Smooth muscle cell of the pulmonary artery (primary cell): ENCODE results near the gene HAX1. TPM values are rescaled to one million over a fixed set of nuclear protein-coding genes. Genes with fewer than 3 reads are reported as not detected.

ENCODE experiments used
- total RNA-seq: library from RNA; depleted of rRNA; stranded (reverse); fragments of >200 nt; gene quantifications from 2 replicates; pipeline ENCODE4 v1.2.3, GENCODE V29; 2014

HAX1 gene
- 64.9 and 69.5 TPM in 2 replicates for total RNA-seq

DNA sequence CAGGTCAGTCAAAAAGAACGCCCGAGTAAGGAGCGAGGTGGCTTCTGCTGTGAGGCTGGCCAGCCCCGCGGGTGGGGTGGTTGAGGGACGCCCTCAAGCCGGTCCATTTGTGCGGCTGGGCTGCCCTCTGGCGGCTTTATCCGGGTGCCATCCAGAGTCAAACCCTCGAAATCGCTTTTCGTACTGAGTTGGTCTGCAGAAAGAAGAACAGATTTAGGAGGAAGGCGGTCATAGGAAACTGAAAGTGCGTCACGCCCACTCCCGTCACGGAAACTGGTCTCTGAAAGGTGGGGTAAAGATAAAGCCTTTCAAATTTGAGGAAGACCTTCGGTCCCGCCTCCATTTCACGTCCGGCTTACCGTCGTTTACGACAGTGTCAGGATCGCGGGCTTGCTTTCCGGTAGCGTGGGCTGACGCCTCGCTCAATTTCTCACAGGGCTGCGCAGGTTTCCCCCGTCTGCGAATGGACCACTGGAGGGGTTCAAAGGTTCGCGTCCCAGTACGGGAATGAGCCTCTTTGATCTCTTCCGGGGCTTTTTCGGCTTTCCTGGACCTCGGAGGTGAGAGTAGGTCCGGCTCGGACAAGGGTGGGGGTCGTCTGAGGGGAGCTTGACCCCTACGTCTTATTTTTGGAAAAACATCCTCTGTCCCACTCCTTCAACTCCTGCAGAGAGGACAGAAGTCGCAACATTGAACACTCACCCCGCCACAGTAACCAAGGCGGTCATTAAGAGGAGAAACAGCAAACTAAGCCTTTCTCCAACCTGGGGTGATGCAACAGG is at the start of gene HAX1:
Gene HAX1, plus strand, starts transcription at position 413 of the 782 bp plus-strand sequence. Its CDS starts 95 bp downstream, at position 508.

DNA sequence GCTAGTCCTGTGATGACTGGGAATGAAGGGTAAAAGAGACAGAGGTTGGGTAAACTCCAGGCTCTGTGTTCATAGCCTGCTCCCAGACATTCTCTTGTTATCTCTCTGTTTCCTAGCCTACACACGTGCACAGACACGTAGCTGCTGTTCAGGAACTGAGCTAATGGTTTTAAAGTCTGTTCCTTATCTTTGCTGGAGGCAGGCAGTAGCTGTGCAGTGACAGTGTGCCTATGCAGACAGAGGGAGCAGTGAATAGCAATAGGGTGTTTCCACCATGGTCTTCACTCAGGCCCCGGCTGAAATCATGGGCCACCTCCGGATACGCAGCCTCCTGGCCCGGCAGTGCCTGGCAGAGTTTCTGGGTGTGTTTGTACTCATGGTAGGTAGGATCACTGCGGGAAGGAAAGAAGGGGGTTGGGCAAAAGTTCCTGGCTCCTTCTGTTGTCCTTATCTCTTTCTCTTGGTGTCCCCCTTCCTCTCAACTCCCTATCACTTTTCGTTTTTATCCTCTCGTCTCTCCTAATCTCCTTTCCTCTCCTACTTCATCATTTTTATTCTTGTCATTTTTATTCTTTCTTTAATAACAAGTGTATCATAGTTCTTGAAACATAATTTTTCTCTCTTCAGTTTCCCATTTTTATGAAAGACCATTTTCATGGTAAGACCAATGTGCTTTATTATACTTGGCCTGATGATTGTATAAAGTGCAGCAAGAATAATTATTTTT is 48.6 kb downstream of the HAX1 start, which contains the start of gene AQP10:
Gene AQP10, plus strand, starts transcription at position 212 of the 727 bp plus-strand sequence. Its CDS starts 63 bp downstream, at position 275.

DNA sequence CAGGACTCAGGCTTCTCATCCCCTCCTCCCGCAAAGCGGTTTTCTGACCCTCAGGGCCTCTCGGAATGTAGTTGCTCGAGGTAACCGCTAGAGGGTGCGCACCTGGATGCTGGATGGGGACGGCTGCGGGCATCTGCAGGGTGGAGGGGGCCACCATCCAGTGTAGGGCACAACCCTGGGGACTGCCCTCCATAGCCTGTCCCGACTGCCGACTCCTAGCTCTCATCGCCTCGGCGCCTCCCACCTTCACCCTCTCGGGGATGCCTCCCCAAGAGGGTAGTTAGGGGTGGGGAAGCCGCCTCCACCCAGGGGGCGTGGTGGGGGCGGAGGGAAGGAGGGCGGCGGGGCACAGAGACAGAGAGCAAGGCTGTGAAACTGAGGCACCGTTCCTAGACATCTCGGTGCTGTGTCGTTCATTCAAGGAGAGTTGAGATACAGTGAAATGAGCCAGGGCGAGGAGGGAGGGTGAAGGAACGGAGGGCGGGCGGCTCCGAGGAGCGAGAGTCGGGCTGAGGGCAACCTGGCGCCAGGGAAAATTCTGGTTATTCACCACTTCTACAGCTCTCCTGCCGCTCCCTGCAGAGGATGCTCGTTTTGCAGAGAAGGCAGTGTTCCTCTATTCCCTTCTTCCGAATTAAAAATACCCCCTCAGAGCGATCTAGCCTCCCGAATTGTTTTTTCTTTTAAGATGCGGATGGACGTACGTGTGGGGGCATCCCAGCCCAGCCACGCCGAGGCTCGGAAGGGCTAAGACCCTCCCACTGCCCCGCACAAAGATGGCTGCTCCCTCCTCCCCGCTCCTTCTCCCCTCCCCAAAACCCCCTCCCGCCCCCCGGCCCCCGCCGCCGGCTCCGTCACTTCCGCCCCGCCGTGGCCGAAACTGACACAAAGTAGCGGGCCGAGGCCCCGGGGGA is 52.5 kb downstream of the HAX1 start, which contains the start of gene ATP8B2:
Gene ATP8B2, plus strand, starts transcription at position 857 of the 914 bp plus-strand sequence. CDS start 2,617 bp downstream, outside the sequence.

Other genes starting within 250 kb of the HAX1 start
- gene NUP210L, start 117.6 kb upstream of the HAX1 start, total RNA-seq: 0.07 and 0.23 TPM in 2 replicates
- gene TPM3, start 80.5 kb upstream of the HAX1 start, total RNA-seq: 245 and 296 TPM in 2 replicates
- gene CFAP141, start 66.3 kb upstream of the HAX1 start, total RNA-seq: not detected in 2 replicates
- gene UBAP2L, start 51.7 kb upstream of the HAX1 start, total RNA-seq: 72.0 and 75.8 TPM in 2 replicates
- gene AQP10, start 48.5 kb downstream of the HAX1 start, total RNA-seq: 0.07 and 0.13 TPM in 2 replicates
- gene ATP8B2, start 52.9 kb downstream of the HAX1 start, total RNA-seq: 195 and 234 TPM in 2 replicates
- gene IL6R, start 132.7 kb downstream of the HAX1 start, total RNA-seq: 4.9 and 12.6 TPM in 2 replicates
- gene TDRD10, start 229.6 kb downstream of the HAX1 start, total RNA-seq: not detected in 2 replicates
- gene SHE, start 229.8 kb downstream of the HAX1 start, total RNA-seq: 0.07 TPM in 2 replicates